GM21515 (cell line): ENCODE results near the gene OR2T35.

Experiments used
- ATAC-seq: cut with Tn5 transposase; IDR thresholded peaks from one replicate; pipeline ENCODE4 v1.9.1; 2021; ENCODE audit not compliant: unreplicated experiment

Gene OR2T35

GRCh38 chr1:248627971-248628844 lies 16.9 kb downstream of the OR2T35 start:
- ATAC-seq: peak; percentile 94

- no peak for ATAC-seq
Measured at GRCh38 chr1:248625971-248626370, 19.1 kb downstream of the OR2T35 start.

GRCh38 chr1:248625166-248625565 lies 19.9 kb downstream of the OR2T35 start:
- ATAC-seq: no peak

GRCh38 chr1:248622570-248623001 lies 22.5 kb downstream of the OR2T35 start:
- ATAC-seq: peak; percentile 94

- no peak for ATAC-seq
Measured at GRCh38 chr1:248621770-248622169, 23.3 kb downstream of the OR2T35 start.

DNA sequence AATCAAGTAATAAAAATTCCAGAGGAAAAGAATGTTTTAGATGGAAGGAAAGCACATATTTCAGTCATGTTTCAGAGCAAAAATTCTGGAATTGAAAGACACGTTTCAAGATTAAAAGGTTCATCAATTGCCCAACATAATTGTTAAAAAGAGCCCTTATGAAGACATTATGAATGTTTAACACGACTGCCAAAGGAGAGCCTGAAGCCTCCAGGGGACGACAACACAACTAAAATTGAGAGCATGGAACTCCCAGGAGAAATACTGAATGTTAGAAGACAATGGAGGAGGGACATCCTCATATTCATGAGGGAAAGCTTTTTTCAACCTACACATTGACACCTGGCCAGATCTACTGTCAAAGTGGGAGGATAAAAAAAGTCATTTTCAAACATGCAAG lies 26.2 kb downstream of the OR2T35 start:
- ATAC-seq: no peak

GRCh38 chr1:248618119-248618518 lies 27.0 kb downstream of the OR2T35 start:
- no peak for ATAC-seq

DNA sequence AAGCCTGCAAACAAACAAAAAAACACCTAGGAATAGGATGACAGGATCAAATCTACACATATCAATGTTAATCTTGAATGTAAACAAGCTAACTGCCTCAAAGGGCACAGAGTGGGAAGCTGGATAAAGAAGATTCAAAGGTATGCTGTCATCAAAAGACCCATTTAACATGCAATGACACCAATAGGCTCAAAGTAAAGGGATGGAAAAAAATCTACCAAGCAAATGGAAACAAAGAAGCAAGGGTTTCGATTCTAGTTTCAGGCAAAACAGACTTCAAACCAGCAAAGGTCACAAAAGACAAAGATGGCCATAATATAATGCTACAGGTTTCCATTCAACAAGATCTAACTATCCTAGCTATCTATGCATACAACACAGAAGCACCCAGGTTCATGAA lies 31.3 kb downstream of the OR2T35 start:
- ATAC-seq: no peak

- ATAC-seq: no peak
Measured at GRCh38 chr1:248611883-248612414, 33.1 kb downstream of the OR2T35 start.

- ATAC-seq: no peak
Measured at GRCh38 chr1:248610301-248610700, 34.8 kb downstream of the OR2T35 start.

- no peak for ATAC-seq
Measured at GRCh38 chr1:248599396-248599795, 45.7 kb downstream of the OR2T35 start.

- no peak for ATAC-seq
Measured at GRCh38 chr1:248597589-248597988, 47.5 kb downstream of the OR2T35 start, which contains the start of gene OR2T10. TSS of gene OR2T10 (minus strand) at chr1:248597700. CDS start at chr1:248593768, 3,932 bp downstream.

GRCh38 chr1:248596615-248597014 lies 48.5 kb downstream of the OR2T35 start:
- ATAC-seq: no peak

DNA sequence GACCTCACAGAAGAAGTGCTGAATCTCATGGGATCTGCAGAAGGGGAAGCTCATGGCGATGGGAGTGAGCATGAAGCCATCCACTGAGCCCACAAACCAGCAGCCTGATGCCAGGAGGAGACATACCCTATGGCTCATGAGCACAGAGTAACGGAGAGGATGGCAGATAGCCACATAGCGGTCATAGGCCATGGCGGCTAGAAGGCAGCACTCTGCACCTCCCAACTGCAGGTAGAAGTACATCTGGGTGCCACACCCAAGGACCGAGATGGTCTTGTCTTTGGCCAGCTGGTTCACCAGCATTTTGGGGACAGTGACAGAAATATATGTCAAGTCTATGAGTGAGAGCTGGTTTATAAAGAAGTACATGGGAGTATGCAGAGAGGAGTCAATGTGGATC lies 51.9 kb downstream of the OR2T35 start:
- ATAC-seq: no peak

DNA sequence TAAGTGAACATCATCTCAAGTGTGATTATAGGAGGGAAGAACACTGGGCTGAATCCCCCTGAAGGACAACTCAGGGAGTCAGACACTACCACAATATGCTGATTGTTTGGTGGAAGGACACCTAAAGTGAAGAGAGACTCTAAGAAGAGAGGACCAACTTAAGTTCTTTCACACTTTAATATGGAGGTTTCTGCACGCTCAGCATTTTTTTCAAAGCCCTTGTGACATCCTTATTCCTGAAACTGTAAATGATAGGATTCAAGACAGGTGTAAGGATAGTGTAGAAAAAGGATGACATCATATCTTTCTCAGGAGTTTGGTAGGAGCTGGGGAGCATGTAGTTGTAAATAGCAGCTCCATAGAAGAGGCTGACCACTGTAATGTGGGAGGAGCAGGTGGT lies 52.4 kb downstream of the OR2T35 start:
- no peak for ATAC-seq

- ATAC-seq: no peak
Measured at GRCh38 chr1:248590055-248590454, 55.0 kb downstream of the OR2T35 start.

- no peak for ATAC-seq
Measured at GRCh38 chr1:248589334-248589733, 55.7 kb downstream of the OR2T35 start.
